Neural cell (in vitro differentiated cells): Measurements from ENCODE around the gene CD101. TPM values are rescaled to one million over a fixed set of nuclear protein-coding genes. Genes with fewer than 3 reads are reported as not detected.

Experiments used
- H2AFZ ChIP-seq: fragments of 200-600, 300-800 bp; sonication (generic), shearing (Covaris generic); 2 replicates; pipeline ENCODE4 v1.6.0; 2014; ENCODE audit warnings: low read depth, mild to moderate bottlenecking, antibody characterized with exemption, low read length, moderate library complexity
- H3F3A ChIP-seq: fragments of 200-600 bp; shearing (Covaris generic); 2 replicates; pipeline ENCODE4 v1.6.1; 2016; ENCODE audit warnings: mild to moderate bottlenecking, moderate library complexity, mixed read lengths, antibody characterized with exemption, low read length; ENCODE audit not compliant: insufficient read depth, poor library complexity, severe bottlenecking
- H3K27ac ChIP-seq: fragments of 200-600, 300-800 bp; sonication (generic), shearing (Covaris generic); 2 replicates; pipeline ENCODE4 v1.5.1; 2014; ENCODE audit warnings: mild to moderate bottlenecking, low read length, moderate library complexity
- H3K27me3 ChIP-seq: fragments of 300-800, 200-600 bp; sonication (generic), shearing (Covaris generic); 2 replicates; pipeline ENCODE4 v1.6.0; 2014; ENCODE audit warnings: mild to moderate bottlenecking, low read depth, low read length, moderate library complexity; ENCODE audit not compliant: insufficient read depth
- H3K36me3 ChIP-seq: fragments of 300-800, 200-600 bp; sonication (generic), shearing (Covaris generic); 2 replicates; pipeline ENCODE4 v1.5.1; 2014; ENCODE audit warnings: mild to moderate bottlenecking, antibody characterized with exemption, low read length, moderate library complexity; ENCODE audit not compliant: insufficient read depth
- H3K4me2 ChIP-seq: fragments of 300-800, 200-600 bp; sonication (generic), shearing (Covaris generic); 2 replicates; pipeline ENCODE4 v1.6.0; 2014; ENCODE audit warnings: mild to moderate bottlenecking, low read length
- H3K4me3 ChIP-seq: fragments of 300-800, 200-600 bp; sonication (generic), shearing (Covaris generic); 2 replicates; pipeline ENCODE4 v1.5.1; 2014; ENCODE audit warnings: mild to moderate bottlenecking, low read length, moderate library complexity
- H3K79me2 ChIP-seq: fragments of 200-600 bp; shearing (Covaris generic); replicated peaks from 2 replicates; pipeline ENCODE4 v1.6.0; 2014; ENCODE audit warnings: mild to moderate bottlenecking, low read length, moderate library complexity; ENCODE audit not compliant: insufficient read depth
- H3K9ac ChIP-seq: fragments of 300-800, 200-600 bp; sonication (generic), shearing (Covaris generic); 2 replicates; pipeline ENCODE4 v1.6.1; 2016; ENCODE audit warnings: mild to moderate bottlenecking, low read length, mixed read lengths
- H3K9me2 ChIP-seq: fragments of 200-600 bp; shearing (Covaris generic); 2 replicates; pipeline ENCODE4 v1.6.1; 2016; ENCODE audit warnings: mild to moderate bottlenecking, low read length, mixed read lengths; ENCODE audit not compliant: insufficient read depth
- H3K9me3 ChIP-seq: fragments of 200-600, 300-800 bp; sonication (generic), shearing (Covaris generic); 2 replicates; pipeline ENCODE4 v1.6.1; 2016; ENCODE audit warnings: mild to moderate bottlenecking, mixed run types, low read length, moderate library complexity, mixed read lengths
- H4K20me1 ChIP-seq: fragments of 200-600 bp; shearing (Covaris generic); 2 replicates; pipeline ENCODE4 v1.6.1; 2016; ENCODE audit warnings: mild to moderate bottlenecking, mixed run types; ENCODE audit not compliant: insufficient read depth
- CTCF ChIP-seq: fragments of 450-650 bp; IDR thresholded peaks from 2 replicates; pipeline ENCODE4 v1.5.1; 2014; ENCODE audit warnings: antibody characterized with exemption, mild to moderate bottlenecking, moderate library complexity; ENCODE audit not compliant: poor library complexity, severe bottlenecking
- EP300 ChIP-seq: fragments of 450-650 bp; conservative IDR thresholded peaks from 2 replicates; pipeline ENCODE4 v1.6.1; 2014; ENCODE audit warnings: antibody characterized with exemption, mild to moderate bottlenecking, moderate library complexity; ENCODE audit not compliant: poor library complexity, severe bottlenecking
- EZH2 ChIP-seq: fragments of 200-600, 300-800 bp; shearing (Covaris generic), sonication (generic); IDR thresholded peaks from 2 replicates; pipeline ENCODE4 v1.6.1; 2014; ENCODE audit warnings: antibody characterized with exemption, low read length, borderline replicate concordance, mild to moderate bottlenecking; ENCODE audit not compliant: insufficient read depth, poor library complexity, severe bottlenecking
- MXI1 ChIP-seq: fragments of 450-650 bp; conservative IDR thresholded peaks from 2 replicates; pipeline ENCODE4 v1.6.1; 2014; ENCODE audit warnings: antibody characterized with exemption, mild to moderate bottlenecking; ENCODE audit not compliant: poor library complexity, severe bottlenecking
- POLR2AphosphoS5 ChIP-seq: IDR thresholded peaks from 2 replicates; pipeline ENCODE4 v1.6.1; 2012
- RAD21 ChIP-seq: fragments of 450-650 bp; conservative IDR thresholded peaks from 2 replicates; pipeline ENCODE4 v1.6.1; 2014; ENCODE audit warnings: antibody characterized with exemption, mild to moderate bottlenecking, moderate library complexity
- REST ChIP-seq: IDR thresholded peaks from 2 replicates; pipeline ENCODE4 v1.6.1; 2012; ENCODE audit warnings: borderline replicate concordance
- SMC3 ChIP-seq: fragments of 450-650 bp; conservative IDR thresholded peaks from 2 replicates; pipeline ENCODE4 v1.6.1; 2014; ENCODE audit warnings: antibody characterized with exemption, mild to moderate bottlenecking, moderate library complexity; ENCODE audit not compliant: poor library complexity
- TAF1 ChIP-seq: IDR thresholded peaks from 2 replicates; pipeline ENCODE4 v1.6.1; 2012; ENCODE audit warnings: low read depth
- polyA plus RNA-seq: library from polyadenylated mRNA; depleted of rRNA; stranded (reverse); fragments of >200 nt; gene quantifications from 2 replicates; pipeline ENCODE4 v1.2.3, GENCODE V29; 2014

CD101 gene
- polyA plus RNA-seq, 1 donor from 2014 or later, result 1.4 TPM

- no peaks in the 10 kb centered on the region for H3K9me3 ChIP-seq
- H3F3A ChIP-seq, result no peaks in the 10 kb centered on the region
- H3K9me2 ChIP-seq, result no peaks in the 10 kb centered on the region
- TF ChIP-seq POLR2AphosphoS5 (no peak), REST (no peak), MXI1 (no peak), RAD21 (no peak), SMC3 (no peak), CTCF (no peak), EZH2 (no peak), EP300 (no peak), TAF1 (no peak)
- no peak overlapping the region for H2AFZ ChIP-seq
- H3K4me2 ChIP-seq, result no peak overlapping the region
- no peak overlapping the region for H3K4me3 ChIP-seq
- no peaks in the 10 kb centered on the region for H4K20me1 ChIP-seq
- H3K27me3 ChIP-seq, result no peaks in the 10 kb centered on the region
- no peak overlapping the region for H3K9ac ChIP-seq
- H3K27ac ChIP-seq, result no peak overlapping the region
- H3K36me3 ChIP-seq, result no peaks in the 10 kb centered on the region
- H3K79me2 ChIP-seq, result no peaks in the 10 kb centered on the region
These were observed 68.6 kb downstream of the CD101 start for GRCh38 chr1:117070124-117070523.

GRCh38 chr1:117076648-117077047, 75.1 kb downstream of the CD101 start:
- Histone ChIP-seq H3K4me2 (no peak overlapping the region), H3K9ac (no peak overlapping the region), H3K27me3 (no peaks in the 10 kb centered on the region), H3K27ac (no peak overlapping the region), H3K9me2 (no peaks in the 10 kb centered on the region), H4K20me1 (no peaks in the 10 kb centered on the region), H3K9me3 (no peaks in the 10 kb centered on the region), H3K36me3 (no peaks in the 10 kb centered on the region), H3F3A (no peaks in the 10 kb centered on the region), H3K4me3 (no peak overlapping the region), H3K79me2 (no peaks in the 10 kb centered on the region), H2AFZ (no peak overlapping the region)
- TF ChIP-seq MXI1 (no peak), EP300 (no peak), POLR2AphosphoS5 (no peak), SMC3 (no peak), RAD21 (no peak), EZH2 (no peak), REST (no peak), TAF1 (no peak), CTCF (no peak)
